Endometrial microvascular endothelial cells (primary cell): Measurements from ENCODE around the gene RADX. TPM values are rescaled to one million over a fixed set of nuclear protein-coding genes. Genes with fewer than 3 reads are reported as not detected.

Experiments used
- in situ Hi-C: cut with HindIII; loops from 2 replicates; pipeline ENCODE4 v1.10.0; 2017; ENCODE audit warnings: low sequenced_read_pairs, low pct_unique_long_range_greater_than_20kb; ENCODE audit errors: inconsistent ontology term
- total RNA-seq: library from RNA; depleted of rRNA; stranded (reverse); fragments of >200 nt; gene quantifications from one replicate; pipeline ENCODE4 v1.2.3, GENCODE V29; 2015; ENCODE audit errors: inconsistent ontology term

RADX gene
- total RNA-seq, 1 donor from 2014 or later = 1.1 TPM

DNA sequence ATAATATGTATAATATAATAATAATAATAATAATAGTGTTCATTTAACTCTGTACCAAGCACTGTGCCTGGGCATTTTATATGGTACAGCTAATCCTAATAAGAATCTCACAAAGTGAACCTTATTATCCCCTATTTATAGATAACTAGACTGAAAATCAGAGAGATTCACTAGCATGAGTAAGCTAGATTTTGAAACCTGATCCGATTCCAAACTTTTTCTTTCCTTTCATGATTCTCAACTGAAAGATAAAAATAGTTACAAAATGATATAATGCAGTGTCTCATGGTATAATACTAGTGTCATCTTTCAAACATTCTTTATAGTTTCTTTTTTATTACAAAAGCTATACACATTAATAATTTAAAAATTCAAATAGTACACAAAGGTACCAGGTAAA is 58.9 kb downstream of the RADX start:
- in situ Hi-C loops = no loop called here

DNA sequence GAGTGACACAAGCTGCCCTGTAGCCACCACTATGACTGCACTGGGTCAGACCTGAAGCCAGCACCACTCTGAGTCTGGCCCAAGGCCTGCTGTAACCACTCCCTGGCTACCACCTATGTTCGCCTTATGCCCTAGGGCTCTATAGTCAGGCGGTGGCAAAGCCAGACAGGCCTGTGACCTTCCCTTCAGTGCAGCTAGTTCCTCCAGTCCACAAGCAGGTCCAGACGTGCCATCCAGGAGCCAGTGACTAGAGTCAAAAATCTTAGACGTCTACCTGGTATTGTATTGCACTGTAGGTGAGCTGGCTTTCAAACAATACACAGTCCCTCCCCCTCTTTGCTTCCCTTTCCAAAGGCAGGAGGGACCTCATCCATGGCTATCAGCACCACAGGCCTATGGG is 60.7 kb downstream of the RADX start:
- in situ Hi-C loops = no loop called here

DNA sequence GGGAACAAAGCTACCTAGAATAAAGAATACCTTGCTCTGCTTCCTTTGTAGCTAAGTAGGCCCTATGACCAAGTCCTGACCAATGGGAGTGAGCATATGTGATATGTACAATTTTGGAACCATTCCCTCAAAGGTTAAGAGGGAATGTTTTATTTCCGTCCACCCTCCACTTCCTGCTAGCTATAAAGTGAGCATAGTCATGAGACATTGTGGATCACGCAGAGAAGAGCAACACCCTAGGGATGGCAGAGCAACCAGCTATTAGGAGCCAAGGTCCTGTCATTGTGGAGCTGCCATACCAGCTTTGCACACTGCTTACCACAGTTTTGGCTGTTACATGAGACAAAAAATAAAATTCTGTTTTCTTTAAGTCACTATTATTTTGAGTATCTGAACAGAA is 68.9 kb downstream of the RADX start:
- in situ Hi-C loops = no loop called here

DNA sequence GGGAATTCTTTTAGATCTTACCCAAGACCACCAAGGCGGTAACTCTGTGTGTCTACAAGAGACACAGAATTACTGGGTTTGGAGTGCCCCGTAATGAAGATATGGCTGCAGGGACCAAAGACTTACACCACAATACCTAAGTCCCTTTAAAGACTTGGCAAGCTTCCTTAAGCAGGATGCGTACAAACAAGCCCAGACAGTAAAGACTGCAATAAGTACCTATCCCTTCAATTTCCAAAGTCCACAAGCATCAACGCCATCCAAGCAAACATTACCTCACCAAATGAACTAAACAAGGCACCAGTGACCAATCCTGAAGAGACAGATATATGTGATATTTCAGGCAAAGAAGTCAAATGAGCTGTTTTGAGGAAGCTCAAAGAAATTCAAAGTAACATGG is 72.4 kb downstream of the RADX start:
- in situ Hi-C loops = no loop called here

DNA sequence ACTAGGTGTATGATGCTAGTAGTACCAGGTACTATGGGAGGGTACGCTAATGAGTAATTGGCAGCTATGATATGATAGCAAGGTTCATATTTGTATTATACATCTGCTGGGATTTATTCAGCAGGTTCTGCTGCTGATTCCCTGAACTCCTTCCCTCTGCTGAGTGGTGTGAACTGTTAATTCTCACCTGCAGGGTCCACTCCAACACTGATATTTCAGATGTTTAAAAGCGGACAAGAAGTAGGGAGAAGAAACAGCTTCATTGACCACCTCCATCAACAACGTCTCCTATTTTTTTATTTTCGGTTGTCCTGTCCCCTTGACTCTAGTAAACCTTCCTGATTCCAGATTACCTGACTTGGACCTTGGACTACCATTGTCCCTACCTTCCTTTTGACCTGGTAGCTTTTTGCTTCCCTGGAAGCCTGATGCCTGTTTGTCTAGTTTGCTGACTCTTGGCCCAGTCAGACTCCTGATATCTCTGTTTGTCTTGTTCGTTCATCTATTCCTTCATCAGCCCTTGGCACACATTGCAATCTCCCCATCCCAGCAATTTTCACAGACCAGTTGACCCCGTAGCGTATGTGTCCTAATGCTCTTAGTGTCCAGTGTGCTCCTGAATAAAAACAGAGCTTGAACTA is 80.8 kb downstream of the RADX start:
- in situ Hi-C loops = no loop called here

DNA sequence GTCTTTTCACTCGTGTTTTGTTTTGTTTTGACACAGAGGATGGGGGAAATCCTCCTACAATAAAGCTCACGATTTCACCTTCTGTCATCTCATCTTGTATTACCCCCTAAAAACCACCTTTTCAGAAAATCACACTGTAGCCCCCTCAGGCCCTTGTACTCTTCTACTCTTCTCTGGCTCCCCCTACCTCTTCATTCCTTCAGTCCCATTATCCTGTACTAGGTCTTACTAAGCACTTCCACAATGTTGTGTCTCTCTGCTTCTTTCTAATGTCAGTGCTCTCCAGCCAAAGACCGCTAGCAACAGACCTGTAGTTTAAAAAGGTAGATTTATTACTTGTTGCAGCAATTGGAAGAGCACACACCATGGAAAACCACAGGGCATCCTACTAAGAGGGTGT is 84.7 kb downstream of the RADX start:
- in situ Hi-C loops = no loop called here

DNA sequence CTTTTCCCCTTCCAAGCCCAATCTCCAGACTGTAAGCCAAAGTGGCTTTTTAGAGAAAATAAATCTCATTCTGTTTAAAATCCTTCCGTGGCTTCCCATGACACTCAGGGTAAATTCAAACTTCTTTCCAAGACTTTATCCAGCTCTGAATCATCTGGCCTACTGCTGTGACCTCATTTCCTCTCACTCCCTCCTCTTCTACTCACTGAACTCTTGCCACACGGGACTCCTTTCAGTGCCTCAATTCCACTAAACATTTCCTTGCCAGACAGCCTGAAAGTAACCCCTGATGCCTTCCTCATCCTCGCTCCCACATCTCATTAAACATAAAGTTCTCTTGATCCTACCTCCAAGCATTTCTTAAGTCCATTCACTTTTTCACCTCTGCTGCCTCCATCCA is 86.9 kb downstream of the RADX start:
- in situ Hi-C loops = no loop called here

DNA sequence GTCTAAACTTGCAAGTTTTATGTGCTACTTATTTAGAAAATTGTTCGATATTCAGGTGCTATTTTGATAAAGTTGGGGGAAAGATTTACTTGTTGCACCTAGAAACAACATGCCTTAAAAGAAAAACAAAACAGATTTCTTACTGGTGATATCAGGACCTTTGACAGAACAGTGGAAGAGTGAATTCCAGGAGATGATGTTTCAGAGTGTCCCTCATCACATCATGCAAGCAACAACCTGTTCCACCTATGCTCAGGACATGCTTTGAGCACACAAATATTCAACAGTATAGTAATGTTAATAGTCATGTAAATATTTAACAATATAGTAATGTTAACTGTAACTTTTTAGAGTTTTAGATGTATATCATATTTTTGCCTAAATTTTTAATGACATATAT is 90.9 kb downstream of the RADX start:
- in situ Hi-C loops = no loop called here

DNA sequence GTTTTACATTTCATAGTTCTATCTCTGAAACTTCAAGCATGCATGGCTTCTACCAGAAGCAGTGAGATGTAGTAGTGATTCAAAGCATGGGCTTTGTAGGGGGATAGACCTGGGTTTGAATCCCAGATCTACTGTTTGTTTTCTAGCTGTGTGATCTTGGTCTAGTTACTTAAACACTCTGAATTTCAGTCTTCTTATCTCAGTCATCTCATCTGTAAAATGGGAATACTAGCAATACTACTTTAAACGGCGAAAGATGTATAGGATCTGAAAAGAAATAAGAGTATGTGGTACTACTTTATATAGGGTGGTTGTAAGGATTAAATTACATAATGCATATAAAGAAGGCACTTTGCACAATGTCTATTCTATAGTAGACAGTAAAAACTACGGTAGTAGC is 94.7 kb downstream of the RADX start:
- in situ Hi-C loops = no loop called here

DNA sequence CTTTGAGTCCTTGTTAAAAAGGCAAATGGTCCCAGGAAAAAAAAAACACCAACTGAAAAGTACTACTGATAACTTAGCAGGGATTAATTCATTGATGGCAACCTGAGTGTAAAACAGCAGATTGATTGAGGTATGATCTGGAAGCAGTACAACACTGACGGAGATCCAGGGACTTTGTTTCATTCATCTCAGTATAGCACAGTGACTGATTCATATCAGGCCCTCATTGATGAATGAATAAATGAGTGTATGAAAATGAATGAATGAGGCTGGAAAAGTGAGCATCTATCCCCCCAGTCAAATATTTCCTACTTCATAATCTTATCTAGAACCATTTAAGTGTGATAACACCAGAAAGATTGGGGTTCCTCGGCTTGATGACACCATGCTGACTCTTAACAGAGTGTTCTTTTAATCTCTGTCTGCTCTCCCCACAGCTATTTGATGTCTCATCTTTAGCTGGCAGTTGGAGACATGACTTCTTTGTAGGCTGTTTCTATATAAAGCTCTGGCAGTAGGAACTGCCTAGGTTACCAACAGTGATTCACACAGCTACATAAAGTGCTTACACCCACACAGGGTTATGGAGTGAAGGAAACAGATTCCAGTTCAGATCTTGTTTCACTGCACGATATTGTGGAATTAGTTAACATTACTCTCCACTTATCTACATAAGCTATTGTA is 96.1 kb downstream of the RADX start:
- in situ Hi-C loops = no loop called here

DNA sequence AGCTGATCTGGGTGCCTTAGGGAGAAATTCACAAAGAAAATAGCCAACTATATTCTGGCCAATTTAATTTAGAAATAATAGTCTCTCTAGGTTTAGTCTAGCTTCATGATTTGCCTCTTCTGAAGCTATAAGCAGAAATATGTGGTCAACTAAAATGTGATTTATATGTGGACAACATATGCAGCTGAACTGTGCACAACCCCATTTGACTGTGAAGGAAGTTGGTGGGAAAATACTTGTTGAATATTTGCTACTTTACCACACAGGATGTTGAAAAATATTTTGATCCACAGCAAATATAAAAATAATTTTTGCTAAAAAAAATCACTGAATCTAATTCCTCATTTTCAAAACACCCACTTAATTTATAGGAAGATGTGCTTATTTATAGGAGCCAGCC is 99.0 kb downstream of the RADX start:
- in situ Hi-C loops = no loop called here

DNA sequence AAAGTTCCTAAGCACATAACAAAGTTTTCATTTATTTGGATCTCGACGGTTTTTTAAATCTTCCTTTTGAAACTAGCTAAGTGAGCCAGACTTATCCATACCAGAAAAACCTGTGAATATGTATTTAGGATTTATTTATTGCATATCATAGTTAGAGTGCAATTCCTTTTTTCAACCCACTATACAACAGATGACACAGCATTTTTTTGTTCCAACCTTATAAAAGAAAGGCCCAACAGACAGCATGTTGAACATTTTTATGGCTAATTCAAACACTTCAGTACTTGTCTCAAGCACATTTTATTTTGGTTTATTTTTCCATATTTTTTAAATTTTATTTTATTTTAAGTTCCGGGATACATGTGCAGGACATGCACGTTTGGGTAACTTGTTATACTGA is 99.6 kb downstream of the RADX start:
- in situ Hi-C loops = no loop called here

DNA sequence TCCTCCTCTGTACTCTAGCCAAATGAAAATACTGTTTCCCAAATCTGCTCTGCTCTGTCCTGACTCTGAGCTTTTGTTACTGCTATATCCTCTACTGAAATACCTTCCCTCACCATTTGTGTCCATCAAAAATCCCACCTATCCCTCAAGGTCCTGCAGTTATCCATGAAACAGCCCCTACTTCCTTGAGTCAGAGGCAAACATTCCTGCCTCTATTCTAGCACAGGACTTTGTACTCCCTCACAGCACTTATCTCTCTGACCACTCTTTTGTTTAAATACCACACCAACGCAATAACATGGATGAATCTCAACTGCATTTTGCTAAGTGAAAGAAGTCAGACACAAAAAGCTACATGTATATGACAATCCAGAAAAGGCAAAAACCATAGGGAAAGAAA is 104.2 kb downstream of the RADX start:
- in situ Hi-C loops = no loop called here

DNA sequence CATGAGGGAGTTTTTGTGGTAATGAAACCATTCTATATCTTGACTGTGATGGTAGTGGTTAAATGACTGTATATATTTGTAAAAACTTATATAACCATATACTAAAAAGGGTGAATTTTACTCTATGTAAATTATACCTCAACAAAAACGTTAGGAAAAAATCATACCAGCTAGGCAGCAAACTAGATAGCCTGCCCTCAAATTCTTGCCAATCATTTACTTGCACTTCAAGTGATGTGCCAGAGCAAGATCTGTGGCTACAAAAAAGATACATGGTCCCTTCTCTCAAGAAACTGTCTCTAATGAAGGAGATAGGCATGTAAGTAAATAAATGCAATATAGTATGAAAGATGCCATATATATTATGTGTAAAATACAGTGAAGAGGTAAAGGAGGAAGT is 104.7 kb downstream of the RADX start:
- in situ Hi-C loops = no loop called here

DNA sequence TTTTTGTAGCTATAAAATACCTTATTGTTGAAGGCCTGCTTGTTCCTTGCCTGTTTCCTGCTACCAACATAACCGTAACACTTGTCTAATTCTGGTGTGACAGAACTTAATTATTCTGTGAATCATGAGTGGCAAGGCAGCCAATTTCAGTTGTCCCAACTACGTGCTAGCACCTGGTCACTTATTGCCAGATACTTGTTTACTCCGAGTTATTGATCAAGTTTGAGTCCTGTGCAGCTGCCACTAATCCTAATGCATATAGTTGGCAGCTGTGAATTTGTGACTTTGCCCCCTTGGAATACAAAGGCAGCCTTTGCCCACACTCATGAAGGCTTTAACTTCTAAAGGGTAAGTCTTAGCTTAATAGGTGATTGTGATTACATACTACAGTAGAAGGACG is 106.9 kb downstream of the RADX start:
- in situ Hi-C loops = no loop called here

DNA sequence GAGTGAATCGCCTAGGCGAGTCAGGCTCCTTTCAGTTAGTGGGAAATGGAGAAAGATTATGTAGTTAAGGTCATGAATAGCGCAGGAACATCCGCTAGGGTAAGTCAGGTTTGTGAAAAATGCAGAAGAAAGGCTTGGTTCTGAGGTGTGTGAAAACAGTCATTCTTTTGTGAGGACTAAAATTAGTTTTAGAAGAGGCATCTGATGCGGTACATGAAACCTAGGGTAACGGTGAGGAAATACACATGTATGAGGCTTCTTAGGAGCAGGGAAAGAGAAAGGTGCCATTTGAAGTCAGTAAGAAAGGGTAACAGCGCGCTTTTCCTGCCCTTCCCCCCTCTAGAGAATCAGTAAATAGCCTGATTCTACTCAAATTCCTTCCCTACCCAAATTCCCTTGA is 114.2 kb downstream of the RADX start:
- in situ Hi-C loops = no loop called here

DNA sequence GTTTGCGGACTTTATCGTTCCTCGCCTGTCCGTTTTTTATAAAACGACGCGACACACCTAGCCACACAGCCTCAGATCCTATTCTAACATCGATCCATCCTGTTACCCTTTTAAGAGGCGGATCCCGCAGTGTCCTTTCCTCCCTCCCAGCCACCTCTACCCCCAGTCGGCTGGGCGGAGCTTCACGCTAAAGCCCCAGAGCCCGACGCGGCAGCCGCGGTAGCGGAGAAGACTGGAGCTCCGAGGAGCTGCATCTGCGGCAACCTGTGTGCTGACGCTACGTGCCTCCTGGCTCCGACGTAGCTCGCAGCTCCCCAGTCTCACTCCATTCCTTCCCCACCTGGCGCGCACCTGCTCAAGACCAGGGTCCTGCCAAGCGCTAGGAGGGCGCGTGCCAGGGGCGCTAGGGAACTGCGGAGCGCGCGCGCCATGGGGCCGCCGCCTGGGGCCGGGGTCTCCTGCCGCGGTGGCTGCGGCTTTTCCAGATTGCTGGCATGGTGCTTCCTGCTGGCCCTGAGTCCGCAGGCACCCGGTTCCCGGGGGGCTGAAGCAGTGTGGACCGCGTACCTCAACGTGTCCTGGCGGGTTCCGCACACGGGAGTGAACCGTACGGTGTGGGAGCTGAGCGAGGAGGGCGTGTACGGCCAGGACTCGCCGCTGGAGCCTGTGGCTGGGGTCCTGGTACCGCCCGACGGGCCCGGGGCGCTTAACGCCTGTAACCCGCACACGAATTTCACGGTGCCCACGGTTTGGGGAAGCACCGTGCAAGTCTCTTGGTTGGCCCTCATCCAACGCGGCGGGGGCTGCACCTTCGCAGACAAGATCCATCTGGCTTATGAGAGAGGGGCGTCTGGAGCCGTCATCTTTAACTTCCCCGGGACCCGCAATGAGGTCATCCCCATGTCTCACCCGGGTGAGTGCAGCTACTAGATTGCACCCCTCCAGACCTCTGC is 115.0 kb downstream of the RADX start, which contains the start of gene RNF128:
Gene RNF128 (plus strand): TSS at position 217 of the 953 bp plus-strand sequence. CDS start 213 bp downstream, at position 430.
- in situ Hi-C loops = no loop called here

DNA sequence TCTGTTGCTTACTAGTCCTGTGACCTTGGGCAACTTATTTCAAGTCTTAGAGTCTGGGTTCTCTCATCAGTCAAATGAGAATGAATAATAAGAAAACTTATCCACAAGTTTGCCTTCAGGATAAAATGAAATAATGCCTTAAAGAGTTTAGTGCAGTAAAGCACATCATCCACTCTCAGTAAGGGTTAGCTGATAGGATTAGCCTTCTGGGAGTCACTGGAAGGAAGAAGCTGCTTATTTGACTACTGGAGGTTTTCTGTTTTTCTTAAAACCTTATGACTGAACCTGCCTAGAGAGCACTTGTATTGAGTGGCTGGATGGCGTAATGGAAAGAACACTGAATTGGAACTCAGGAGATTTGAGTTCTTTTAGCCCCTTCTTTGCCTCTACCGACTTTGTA is 116.6 kb downstream of the RADX start:
- in situ Hi-C loops = no loop called here
